Neuronal stem cell (in vitro differentiated cells): ENCODE data around the gene VPS37B.
A peak's percentile ranks its signal among the peaks of the same experiment; 100 is the strongest.

ENCODE experiments used
- DNase-seq: peaks from one replicate; pipeline ENCODE4 v3.0.0-alpha.2; 2013; ENCODE audit warnings: low spot score
- H2AFZ ChIP-seq: one replicate; pipeline ENCODE4 v1.6.1; 2013; ENCODE audit warnings: mild to moderate bottlenecking, low read length, inconsistent platforms
- H2AK5ac ChIP-seq: 2 replicates; pipeline ENCODE4 v1.6.1; 2013; ENCODE audit warnings: low read depth, mild to moderate bottlenecking, inconsistent platforms, low read length, moderate library complexity, mixed read lengths
- H2BK120ac ChIP-seq: 2 replicates; pipeline ENCODE4 v1.6.1; 2013; ENCODE audit warnings: low read depth, mild to moderate bottlenecking, inconsistent platforms, low read length, moderate library complexity, mixed read lengths
- H2BK12ac ChIP-seq: one replicate; pipeline ENCODE4 v1.6.1; 2013; ENCODE audit warnings: low read length, inconsistent platforms
- H2BK15ac ChIP-seq: 2 replicates; pipeline ENCODE4 v1.6.1; 2013; ENCODE audit warnings: mild to moderate bottlenecking, low read length, inconsistent platforms, mixed read lengths
- H2BK5ac ChIP-seq: one replicate; pipeline ENCODE4 v1.6.1; 2013; ENCODE audit warnings: inconsistent platforms, mild to moderate bottlenecking, low read length, moderate library complexity
- H3K14ac ChIP-seq: one replicate; pipeline ENCODE4 v1.6.1; 2013; ENCODE audit warnings: low read length, inconsistent platforms
- H3K18ac ChIP-seq: 2 replicates; pipeline ENCODE4 v1.6.1; 2013; ENCODE audit warnings: low read length, inconsistent platforms
- H3K23ac ChIP-seq: 2 replicates; pipeline ENCODE4 v1.6.1; 2013; ENCODE audit warnings: low read depth, mild to moderate bottlenecking, mixed read lengths, low read length, inconsistent platforms; ENCODE audit not compliant: poor library complexity
- H3K27ac ChIP-seq: replicated peaks from 3 replicates; pipeline ENCODE4 v1.5.1; 2013; ENCODE audit warnings: low read length, inconsistent platforms
- H3K27me3 ChIP-seq, 3 experiments: 2 replicates each; pipeline ENCODE4 v1.6.1; 2013; ENCODE audit warnings: low read length in 3 of 3, mild to moderate bottlenecking in 2 of 3, inconsistent platforms in 1 of 3, low read depth in 1 of 3, mixed read lengths in 1 of 3, moderate library complexity in 1 of 3; ENCODE audit not compliant: control insufficient read depth in 3 of 3, insufficient read depth in 3 of 3
- H3K36me3 ChIP-seq, 2 donors: replicated peaks in 1 of 2; 2 replicates each; pipeline ENCODE4 v1.6.1; 2013; ENCODE audit warnings: low read length in 2 of 2; ENCODE audit not compliant: control insufficient read depth in 2 of 2, insufficient read depth in 2 of 2
- H3K4ac ChIP-seq: 2 replicates; pipeline ENCODE4 v1.6.1; 2013; ENCODE audit warnings: inconsistent platforms, mild to moderate bottlenecking, low read length, moderate library complexity
- H3K4me1 ChIP-seq, 2 donors: 1 replicate in 1 of 2; 2 replicates in 1 of 2; pipeline ENCODE4 v1.6.1; 2013; ENCODE audit warnings: low read length in 2 of 2, low read depth in 1 of 2; ENCODE audit not compliant: control insufficient read depth in 2 of 2, insufficient read depth in 1 of 2
- H3K4me2 ChIP-seq: one replicate; pipeline ENCODE4 v1.6.1; 2013; ENCODE audit warnings: mild to moderate bottlenecking, low read length, inconsistent platforms; ENCODE audit not compliant: insufficient read depth, poor library complexity, severe bottlenecking
- H3K4me3 ChIP-seq, 2 donors: 2 replicates each; pipeline ENCODE4 v1.5.1; 2013; ENCODE audit warnings: low read length in 2 of 2, mild to moderate bottlenecking in 2 of 2, inconsistent platforms in 1 of 2, moderate library complexity in 1 of 2
- H3K79me1 ChIP-seq: one replicate; pipeline ENCODE4 v1.6.1; 2013; ENCODE audit warnings: low read depth, mild to moderate bottlenecking, inconsistent platforms, low read length, moderate library complexity
- H3K9ac ChIP-seq: one replicate; pipeline ENCODE4 v1.6.1; 2013; ENCODE audit warnings: mild to moderate bottlenecking, low read depth, low read length, inconsistent platforms; ENCODE audit not compliant: poor library complexity
- H3K9me3 ChIP-seq, 2 donors: replicated peaks in 1 of 2; 2 replicates each; pipeline versions ENCODE3 to v1.6.1; 2013; ENCODE audit warnings: low read length in 2 of 2, mild to moderate bottlenecking in 2 of 2, inconsistent platforms in 1 of 2, low read depth in 1 of 2, mixed read lengths in 1 of 2, moderate library complexity in 1 of 2; ENCODE audit not compliant: control insufficient read depth in 2 of 2, insufficient read depth in 1 of 2
- H4K8ac ChIP-seq: one replicate; pipeline ENCODE4 v1.6.1; 2013; ENCODE audit warnings: low read depth, mild to moderate bottlenecking, inconsistent platforms, low read length, moderate library complexity
- H4K91ac ChIP-seq: one replicate; pipeline ENCODE4 v1.6.1; 2013; ENCODE audit warnings: low read length, low read depth, mild to moderate bottlenecking, inconsistent platforms; ENCODE audit not compliant: poor library complexity
- WGBS, 2 donors: extraction: QIAGEN DNeasy Blood & Tissue Kit; methylation state at CpG; one replicate each; pipeline ENCODE4 v1.1.7; 2013; ENCODE audit warnings: missing lambda C conversion rate in 2 of 2, mixed read lengths in 1 of 2; ENCODE audit not compliant: insufficient read length in 2 of 2, insufficient replicate concordance in 1 of 2; ENCODE audit errors: extremely low coverage in 2 of 2; 5-methylcytosine and 5-hydroxymethylcytosine counted together

The VPS37B gene

GRCh38 chr12:122920687-122921086, 24.8 kb upstream of the VPS37B start:
- no peak overlapping the region for H2BK12ac ChIP-seq

GRCh38 chr12:122918827-122919226, 22.9 kb upstream of the VPS37B start:
- no peak overlapping the region for H3K23ac ChIP-seq
- H2BK12ac ChIP-seq: no peak overlapping the region
- H3K4ac ChIP-seq: no peak overlapping the region
- H2AFZ ChIP-seq: no peak overlapping the region
- H3K14ac ChIP-seq: no peak overlapping the region
- no peak overlapping the region for H3K9ac ChIP-seq
- no peaks in the 10 kb centered on the region for H3K9me3 ChIP-seq
- H2BK15ac ChIP-seq: no peak overlapping the region
- H2BK5ac ChIP-seq: no peak overlapping the region
- H4K91ac ChIP-seq: no peak overlapping the region
- no CpG with 5 or more reads among the region's 2 CpGs for WGBS, 2 donors
- no peak overlapping the region for H3K18ac ChIP-seq
- no peak overlapping the region for H2AK5ac ChIP-seq
- H3K4me2 ChIP-seq: no peak overlapping the region
- no peaks in the 10 kb centered on the region for H3K36me3 ChIP-seq
- H2BK120ac ChIP-seq: no peak overlapping the region
- H3K27me3 ChIP-seq: no peaks in the 10 kb centered on the region
- no peak overlapping the region for H4K8ac ChIP-seq
- H3K27ac ChIP-seq: no peak overlapping the region
- no peak overlapping the region for H3K4me3 ChIP-seq
- H3K79me1 ChIP-seq: no peaks in the 10 kb centered on the region
- DNase-seq: no peak
- H3K4me1 ChIP-seq: peaks cover 0 to 1% of the 10 kb centered on the region in 2 donors

More at GRCh38 chr12:122920687-122921086, 24.8 kb upstream of the VPS37B start:
- no peak overlapping the region for H3K4me3 ChIP-seq
- no peaks in the 10 kb centered on the region for H3K36me3 ChIP-seq
- no peak overlapping the region for H2AK5ac ChIP-seq
- peaks cover 0 to 1% of the 10 kb centered on the region in 2 donors for H3K4me1 ChIP-seq
- H2BK5ac ChIP-seq: no peak overlapping the region
- no peaks in the 10 kb centered on the region for H3K9me3 ChIP-seq
- H3K18ac ChIP-seq: no peak overlapping the region
- no peak overlapping the region for H3K4ac ChIP-seq
- H3K9ac ChIP-seq: no peak overlapping the region
- H2AFZ ChIP-seq: no peak overlapping the region
- no peak for DNase-seq
- no peaks in the 10 kb centered on the region for H3K79me1 ChIP-seq
- no peaks in the 10 kb centered on the region for H3K27me3 ChIP-seq
- H4K91ac ChIP-seq: no peak overlapping the region
- H2BK120ac ChIP-seq: no peak overlapping the region
- no CpG with 5 or more reads among the region's 5 CpGs for WGBS, 2 donors
- no peak overlapping the region for H3K27ac ChIP-seq
- no peak overlapping the region for H3K14ac ChIP-seq
- H3K23ac ChIP-seq: no peak overlapping the region
- no peak overlapping the region for H3K4me2 ChIP-seq
- H2BK15ac ChIP-seq: no peak overlapping the region
- no peak overlapping the region for H4K8ac ChIP-seq

- Histone ChIP-seq H4K91ac (no peak overlapping the region), H3K18ac (peak overlapping the region; percentile 30), H4K8ac (no peak overlapping the region), H2AFZ (peak overlapping the region; percentile 48), H2BK5ac (no peak overlapping the region), H2BK15ac (no peak overlapping the region), H3K27ac (no peak overlapping the region), H3K9ac (no peak overlapping the region), H3K36me3 (no peaks in the 10 kb centered on the region), H2AK5ac (no peak overlapping the region), H2BK120ac (no peak overlapping the region), H2BK12ac (no peak overlapping the region), H3K23ac (no peak overlapping the region), H3K14ac (no peak overlapping the region), H3K79me1 (no peaks in the 10 kb centered on the region), H3K27me3 (no peaks in the 10 kb centered on the region), H3K9me3 (no peaks in the 10 kb centered on the region), H3K4me1 (peaks cover 0 to 1% of the 10 kb centered on the region in 2 donors), H3K4ac (no peak overlapping the region), H3K4me2 (no peak overlapping the region), H3K4me3 (no peak overlapping the region)
- DNase-seq: no peak
- no CpG with 5 or more reads among the region's 9 CpGs for WGBS, 2 donors
These were observed 21.7 kb upstream of the VPS37B start for GRCh38 chr12:122917507-122918121.

GRCh38 chr12:122909442-122910288, 13.7 kb upstream of the VPS37B start:
- no peak for DNase-seq
- no peaks in the 10 kb centered on the region for H3K36me3 ChIP-seq
- H3K14ac ChIP-seq: no peak overlapping the region
- no peaks in the 10 kb centered on the region for H3K9me3 ChIP-seq
- H2AFZ ChIP-seq: peak overlapping the region; percentile 63
- H3K4me3 ChIP-seq: no peak overlapping the region
- no peak overlapping the region for H3K23ac ChIP-seq
- H3K27ac ChIP-seq: peak overlapping the region; percentile 17
- H3K9ac ChIP-seq: no peak overlapping the region
- H3K4me1 ChIP-seq: peaks cover 6 to 8% of the 10 kb centered on the region in 2 donors
- peak overlapping the region; percentile 50 for H3K18ac ChIP-seq
- no peaks in the 10 kb centered on the region for H3K27me3 ChIP-seq
- H2BK12ac ChIP-seq: no peak overlapping the region
- H2BK5ac ChIP-seq: no peak overlapping the region
- H2AK5ac ChIP-seq: no peak overlapping the region
- no peak overlapping the region for H2BK120ac ChIP-seq
- H2BK15ac ChIP-seq: peak overlapping the region; percentile 18
- H3K4me2 ChIP-seq: peak overlapping the region; percentile 15
- H4K91ac ChIP-seq: no peak overlapping the region
- H3K79me1 ChIP-seq: no peaks in the 10 kb centered on the region
- no peak overlapping the region for H3K4ac ChIP-seq
- WGBS, 2 donors: no CpG with 5 or more reads among the region's 12 CpGs
- no peak overlapping the region for H4K8ac ChIP-seq
